HG03066 (cell line): ENCODE data around the gene TOGARAM2.

Source experiments
- ATAC-seq: cut with Tn5 transposase; IDR thresholded peaks from one replicate; pipeline ENCODE4 v1.9.1; 2021; ENCODE audit warnings: low read depth; ENCODE audit not compliant: unreplicated experiment

Gene TOGARAM2

DNA sequence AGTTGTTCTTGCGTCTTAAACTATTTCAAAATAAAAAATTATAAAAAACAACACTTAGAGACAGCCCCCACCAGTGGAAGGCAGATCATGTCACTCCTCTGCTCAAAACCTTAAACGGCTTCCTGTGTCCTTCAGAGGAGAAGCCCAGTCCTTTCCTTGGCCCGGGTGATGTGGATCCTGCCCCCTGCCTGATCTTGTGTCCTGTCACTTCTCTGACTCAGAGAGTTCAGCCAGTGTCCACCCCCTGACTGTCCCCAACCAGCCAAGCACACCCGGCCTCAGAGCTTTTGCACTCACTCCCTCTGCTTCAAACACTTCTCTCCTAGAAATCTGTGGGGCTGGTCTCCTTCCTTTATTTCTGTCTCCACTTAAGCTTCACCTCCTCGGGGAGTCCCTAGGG is 35.4 kb downstream of the TOGARAM2 start:
- ATAC-seq = no peak

DNA sequence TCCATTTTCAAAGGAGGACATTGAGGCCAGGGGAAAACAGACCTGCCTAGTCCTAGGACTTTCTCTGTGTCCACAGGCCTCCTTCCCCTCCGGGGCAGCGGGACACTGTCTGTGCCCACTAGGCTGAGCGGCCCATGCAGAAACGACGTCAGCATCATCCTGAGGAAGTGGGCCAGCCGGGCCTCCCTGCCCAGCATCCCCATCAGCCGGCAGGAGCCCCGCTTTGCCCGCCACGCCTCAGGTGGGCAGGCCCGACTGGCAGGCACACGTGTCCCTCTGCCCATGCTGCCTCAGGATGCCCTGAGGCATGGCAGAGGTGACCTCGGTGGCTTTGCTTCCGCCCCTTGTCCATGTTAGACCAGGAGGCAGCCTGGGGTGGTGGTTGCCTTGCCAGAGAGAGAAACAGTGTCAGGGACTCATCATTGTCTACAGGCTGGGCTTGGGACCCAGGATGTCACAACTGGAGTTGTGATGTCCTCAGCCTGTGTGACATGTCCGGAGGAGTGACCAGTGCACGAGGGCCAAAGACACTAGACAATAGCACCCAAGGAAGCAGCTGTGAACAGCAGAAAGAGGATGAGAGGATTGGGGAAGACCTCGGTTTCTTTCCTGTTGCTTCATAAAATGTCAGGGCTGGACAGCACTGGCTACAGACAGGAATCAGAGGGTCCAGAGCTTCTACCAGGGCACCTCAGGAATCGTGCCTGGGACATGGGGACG is 36.8 kb downstream of the TOGARAM2 start:
- no peak for ATAC-seq

DNA sequence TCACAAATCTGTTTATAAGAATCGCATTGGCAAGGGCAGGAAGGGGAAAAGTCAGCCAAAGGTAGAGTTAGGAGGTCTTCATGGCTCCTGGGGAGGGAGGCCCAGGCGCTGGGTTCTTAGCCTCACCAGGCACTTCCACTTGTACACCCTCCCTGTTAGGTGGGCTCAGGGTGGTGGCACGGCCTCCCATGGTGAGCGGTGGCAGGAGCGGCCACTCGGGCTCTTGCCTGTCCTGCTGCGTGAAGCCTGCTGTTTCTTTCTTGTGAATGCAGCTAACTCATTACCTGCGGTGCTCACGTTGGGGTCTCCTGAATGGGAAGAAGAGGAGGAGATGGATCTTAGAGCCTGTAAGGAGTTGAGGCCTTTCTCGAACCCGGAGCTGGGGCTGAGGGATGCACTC is 40.8 kb downstream of the TOGARAM2 start:
- ATAC-seq = no peak

DNA sequence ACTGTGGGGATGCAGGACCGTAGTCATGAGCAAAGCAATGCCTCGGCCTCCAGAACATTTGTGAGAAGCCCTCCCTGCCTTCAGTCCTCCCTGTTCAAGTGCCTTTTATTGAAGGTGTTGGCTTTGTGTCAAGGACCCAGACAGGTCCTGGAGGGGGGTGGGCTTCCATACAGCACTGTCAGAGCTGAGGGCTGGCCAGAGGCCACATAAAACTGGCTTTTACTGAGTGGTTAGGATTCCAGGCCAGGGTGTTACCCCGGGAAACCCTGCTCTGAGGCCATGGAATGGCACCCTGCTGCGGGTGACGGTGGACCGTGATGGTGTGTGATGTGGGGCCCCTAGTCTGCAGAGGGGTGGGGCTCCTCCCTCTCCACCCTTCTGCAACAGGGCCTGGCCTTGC is 41.6 kb downstream of the TOGARAM2 start:
- no peak for ATAC-seq

DNA sequence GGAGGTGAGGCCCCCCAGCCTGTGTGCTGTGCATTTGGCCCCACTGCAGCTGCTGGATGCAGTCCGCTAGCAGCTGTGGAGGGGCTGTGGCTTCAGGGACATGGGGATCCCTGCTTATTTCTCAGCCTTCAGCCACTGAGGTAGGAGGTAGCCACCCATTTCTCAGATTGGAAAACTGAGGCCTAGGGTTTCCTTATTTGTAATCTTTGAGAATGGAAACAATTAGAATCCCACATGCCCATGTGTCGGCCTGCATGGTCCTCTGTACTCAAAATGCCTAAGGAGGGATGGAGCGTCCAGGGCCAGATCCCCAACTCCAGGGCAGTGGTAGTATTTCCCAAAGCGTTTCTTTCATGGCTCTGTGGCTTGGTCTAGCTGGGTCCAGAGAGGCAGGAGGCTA is 42.1 kb downstream of the TOGARAM2 start:
- no peak for ATAC-seq

DNA sequence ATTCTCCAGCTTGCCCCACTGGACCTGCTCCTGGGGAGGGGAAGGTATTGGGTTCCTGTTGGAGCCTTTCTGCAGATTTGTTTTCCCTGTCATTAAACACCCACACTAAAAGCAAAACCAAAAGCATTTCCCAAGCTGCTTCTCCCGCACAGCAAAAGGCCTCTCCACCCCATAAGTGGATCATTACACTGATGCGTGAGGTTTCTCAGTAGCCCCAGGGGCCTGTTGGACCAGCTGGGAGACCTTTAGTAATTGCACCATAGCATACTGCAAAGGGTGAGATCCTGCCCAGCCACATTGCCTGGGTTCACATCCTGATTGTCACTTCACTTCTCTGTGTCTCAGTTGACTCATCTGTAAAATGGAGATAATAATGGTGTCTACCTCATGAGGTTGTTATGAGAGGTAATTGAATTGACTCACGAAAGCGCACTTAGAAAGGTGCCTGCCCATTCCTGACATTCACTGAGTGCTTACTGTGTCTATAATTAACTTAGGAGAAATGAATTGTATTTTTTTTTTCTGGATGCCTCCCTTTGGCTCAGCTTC is 43.9 kb downstream of the TOGARAM2 start:
- ATAC-seq = no peak

DNA sequence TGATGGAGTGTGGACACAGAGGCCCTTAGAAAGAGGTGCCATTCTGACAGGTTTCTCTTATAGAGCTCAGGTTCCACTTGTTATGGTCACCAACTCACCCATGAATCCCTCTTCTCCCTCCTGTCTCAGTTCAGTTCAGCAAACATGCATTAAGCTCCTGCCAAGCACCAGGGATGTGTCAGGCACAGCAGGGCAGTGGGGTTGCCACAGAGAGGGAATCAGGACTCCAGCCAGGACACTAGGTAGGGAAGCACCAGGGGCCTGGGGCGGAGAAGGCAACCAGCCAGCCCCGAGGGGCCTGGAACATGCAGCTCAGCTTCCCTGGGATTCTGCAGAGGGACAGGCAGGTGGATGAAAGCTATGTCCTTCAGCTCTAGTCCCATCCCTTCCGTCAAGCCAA is 44.6 kb downstream of the TOGARAM2 start:
- ATAC-seq = no peak

DNA sequence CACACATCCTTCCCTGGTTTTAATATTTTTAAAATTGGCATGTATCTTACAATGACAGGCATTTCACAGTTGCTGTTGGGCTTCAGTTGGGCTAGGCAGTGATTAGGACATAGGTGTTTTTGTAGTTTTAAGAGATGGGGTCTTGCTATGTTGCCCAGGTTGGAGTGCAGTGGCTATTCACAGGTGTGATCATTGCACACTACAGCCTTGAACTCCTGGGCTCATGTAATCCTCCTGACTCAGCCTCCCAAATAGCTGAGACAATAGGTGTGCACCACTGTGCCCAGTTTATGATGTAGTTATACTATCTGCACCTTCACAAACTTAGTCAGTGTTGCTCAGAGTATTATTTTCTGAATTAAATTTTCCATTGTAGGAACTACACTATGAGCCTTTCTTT is 49.9 kb downstream of the TOGARAM2 start:
- no peak for ATAC-seq

DNA sequence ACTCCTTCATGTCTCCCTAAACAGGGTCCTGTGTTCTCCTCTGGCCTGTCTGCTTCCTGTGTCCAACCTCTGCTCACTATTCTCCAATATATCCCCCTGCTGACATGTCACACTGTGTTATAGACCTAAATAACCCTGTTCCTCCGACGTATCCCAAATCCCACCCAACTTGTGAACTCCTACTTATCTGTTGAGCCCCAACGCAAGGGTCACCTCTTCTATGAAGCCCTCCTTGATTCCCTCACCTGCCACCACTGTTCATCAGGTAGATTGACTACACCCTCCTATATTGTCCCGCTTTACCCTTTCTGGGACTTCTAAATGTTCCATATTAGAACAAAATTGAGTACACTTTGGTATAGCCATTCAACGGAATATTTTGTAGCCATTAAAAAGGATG is 51.1 kb downstream of the TOGARAM2 start:
- no peak for ATAC-seq

DNA sequence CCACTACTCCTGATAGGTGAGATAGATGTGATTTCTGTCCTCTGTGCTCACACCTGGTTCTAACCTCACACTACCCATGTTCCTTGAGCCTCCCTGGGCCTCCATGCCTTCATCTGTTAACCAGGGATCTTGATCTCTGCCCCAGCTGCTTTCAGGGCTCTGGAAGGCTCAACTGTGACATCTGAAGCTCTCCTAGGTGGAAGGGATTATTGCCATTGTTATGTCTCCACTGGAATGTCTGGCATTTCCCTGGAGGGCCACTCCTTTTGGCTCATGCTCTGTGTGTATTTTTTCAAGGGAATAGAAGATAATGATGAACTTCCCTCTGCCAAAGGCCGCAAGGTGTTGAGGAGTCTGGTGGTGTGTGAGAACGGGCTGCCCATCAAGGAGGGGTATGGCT is 52.1 kb downstream of the TOGARAM2 start:
- ATAC-seq = no peak

DNA sequence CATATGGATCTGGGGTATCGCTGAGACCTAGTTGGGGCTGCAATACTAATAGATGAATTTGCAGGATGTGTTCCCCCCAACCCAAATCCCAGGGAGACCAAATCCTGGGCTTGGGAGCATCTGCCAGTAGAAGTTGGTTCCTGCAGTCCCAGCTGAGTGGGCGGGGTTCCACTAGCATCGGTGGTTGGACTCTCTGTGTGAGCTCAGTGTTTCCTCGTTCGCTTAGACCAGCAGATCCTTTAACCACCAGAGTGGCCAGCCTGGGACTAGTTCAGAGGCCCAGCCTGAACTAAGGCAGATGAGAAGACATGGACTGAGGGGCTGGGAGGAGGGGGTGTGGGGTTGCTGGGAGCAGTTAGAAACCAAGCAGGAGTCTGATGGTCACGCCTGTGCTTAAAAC is 52.6 kb downstream of the TOGARAM2 start:
- ATAC-seq = no peak

DNA sequence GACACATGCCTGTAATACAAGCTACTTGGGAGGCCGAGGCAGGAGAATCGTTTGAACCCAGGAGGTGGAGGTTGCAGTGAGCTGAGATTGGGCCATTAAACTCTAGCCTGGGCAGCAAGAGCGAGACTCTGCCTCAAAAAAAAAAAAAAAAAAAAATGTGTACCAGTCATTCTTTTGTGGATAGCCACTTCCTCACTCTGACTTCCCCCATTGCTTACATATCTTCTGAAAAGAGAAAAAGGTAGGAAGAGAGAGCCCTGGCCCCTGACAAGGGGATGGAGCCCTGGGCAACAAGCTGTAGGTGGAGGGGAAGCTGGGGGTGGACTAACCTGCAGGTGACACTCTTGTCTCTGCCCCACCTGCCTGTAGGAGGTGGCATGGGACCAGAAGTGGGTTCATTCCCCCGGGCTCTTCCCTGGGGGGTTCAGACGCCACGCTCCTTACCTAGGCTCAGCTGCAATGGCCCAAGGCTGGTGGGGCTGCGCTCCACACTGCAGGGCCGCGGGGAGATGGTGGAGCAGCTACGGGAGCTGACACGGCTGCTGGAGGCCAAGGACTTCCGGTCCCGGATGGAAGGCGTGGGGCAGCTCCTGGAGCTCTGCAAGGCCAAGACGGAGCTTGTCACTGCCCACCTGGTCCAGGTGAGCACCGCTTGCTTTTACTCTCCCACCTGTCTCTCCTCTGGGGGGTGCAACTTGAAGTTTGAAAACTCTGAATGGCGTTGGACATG is 54.1 kb downstream of the TOGARAM2 start:
- no peak for ATAC-seq

DNA sequence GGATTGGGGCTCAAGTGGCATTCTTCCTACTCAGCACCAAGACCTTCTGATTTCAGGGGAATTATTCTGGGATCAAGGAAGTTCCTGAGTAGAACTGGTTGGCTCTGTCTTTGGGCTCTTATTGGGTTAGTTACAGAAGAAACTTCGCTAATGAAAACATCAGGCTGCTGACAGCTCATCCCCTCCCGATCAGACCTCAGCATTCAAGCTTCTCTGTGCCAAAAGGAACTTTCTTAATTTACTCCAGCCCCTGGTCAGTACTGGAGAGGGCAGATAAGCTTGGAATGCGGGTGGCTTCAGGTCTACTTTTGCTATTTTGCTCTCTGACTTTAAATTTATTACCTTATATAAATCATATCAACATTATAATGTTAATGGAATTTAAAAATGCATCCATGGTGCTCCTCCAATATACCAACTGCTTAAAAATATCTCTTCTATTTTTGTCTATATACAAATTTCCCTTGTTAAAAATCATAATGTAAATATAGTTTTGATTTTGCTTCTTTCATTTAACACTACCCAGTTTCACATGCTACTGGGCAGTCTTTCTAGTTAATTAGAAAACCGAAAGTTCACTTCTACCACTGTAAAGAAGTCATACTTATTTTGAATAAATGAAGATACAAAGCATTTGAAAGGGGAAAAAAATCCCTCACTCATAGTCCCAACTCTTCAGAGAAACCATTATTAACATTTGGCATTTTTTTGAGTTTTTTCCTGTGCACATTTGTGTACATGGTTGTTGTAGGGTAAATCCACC is 58.8 kb downstream of the TOGARAM2 start:
- no peak for ATAC-seq

DNA sequence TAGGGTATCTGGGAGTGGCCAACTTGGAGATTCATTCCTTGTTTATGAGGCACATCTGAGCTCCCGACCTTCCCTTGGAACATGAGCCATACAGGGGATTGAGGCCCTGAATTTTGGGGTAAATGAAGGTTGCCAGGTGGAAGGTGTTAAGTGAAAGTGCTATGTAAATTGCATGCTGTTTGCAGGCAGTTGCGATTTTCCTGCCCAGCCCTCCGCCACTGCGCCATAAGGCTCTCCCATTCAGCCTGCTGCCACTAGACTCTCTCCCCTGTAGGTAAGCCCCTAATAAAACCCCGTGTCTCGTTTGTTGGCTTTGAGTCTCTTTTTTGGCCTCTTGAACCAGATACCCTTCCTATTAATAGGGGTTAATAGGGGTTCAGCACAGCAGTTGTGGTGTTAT is 59.5 kb downstream of the TOGARAM2 start:
- ATAC-seq = no peak

DNA sequence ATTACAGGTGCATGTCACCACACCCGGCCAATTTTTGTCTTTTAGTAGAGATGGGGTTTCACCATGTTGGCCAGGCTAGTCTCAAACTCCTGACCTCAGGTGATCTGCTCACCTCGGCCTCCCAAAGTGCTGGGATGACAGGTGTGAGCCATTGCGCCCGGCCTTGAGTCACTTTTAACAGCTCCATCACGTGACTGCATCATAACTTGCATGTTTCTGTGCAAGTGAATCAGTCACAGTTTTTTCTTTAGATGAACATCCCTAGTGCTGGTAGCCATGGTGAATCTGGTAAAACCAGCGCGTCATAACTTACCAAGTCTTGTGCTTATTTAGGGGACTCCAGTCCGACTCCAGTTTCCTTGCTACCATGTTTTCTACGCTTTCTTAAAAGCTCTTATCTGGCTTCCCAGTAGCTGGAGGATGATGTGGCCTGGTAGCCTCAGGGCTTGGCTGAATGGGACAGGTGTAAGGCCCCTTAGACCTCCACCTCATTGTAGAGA is 60.1 kb downstream of the TOGARAM2 start:
- ATAC-seq = no peak

DNA sequence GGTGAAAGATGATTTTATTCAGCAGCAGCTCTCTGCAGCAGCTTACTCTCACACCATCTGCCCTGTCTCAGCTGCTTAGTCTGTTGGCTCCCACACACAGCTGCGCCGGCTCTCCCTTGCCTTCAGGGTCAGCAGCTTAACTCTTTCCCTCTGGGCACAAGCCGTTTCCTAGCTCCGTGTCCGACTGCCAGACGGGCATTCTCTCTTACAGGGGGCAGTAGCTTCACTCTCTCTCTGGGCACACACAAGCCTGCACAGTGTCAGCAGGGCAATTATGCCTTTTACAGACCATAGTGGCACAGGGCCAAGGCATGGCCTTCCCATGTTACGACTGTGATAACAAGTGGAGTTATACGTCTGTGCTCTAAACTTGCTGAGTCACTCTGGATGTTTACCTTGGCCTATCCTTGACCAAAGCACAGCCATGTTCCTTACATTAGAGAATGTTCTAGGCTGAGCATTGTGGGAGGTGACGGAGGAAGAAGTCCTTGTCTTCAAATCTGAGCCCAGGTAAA is 61.5 kb downstream of the TOGARAM2 start:
- ATAC-seq = no peak

DNA sequence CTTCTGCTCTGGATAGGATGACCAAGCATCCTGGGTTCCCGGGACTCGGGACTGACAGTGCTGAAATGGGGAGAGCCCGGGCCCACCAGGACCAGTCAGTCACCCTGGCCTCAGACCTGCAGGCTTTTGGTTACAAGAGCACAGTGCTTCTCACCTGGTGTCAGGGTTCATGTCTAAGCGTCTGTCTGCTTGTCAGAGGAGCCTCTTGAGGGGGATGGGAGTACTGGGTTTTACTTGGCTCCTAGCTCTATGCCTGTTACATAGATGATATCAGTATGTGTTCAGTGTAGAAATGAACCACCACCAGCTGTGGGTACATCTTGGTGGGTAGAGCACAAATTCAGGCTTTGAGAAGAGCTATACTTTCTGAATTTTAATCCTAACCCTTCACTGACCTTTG is 63.4 kb downstream of the TOGARAM2 start:
- ATAC-seq = no peak

DNA sequence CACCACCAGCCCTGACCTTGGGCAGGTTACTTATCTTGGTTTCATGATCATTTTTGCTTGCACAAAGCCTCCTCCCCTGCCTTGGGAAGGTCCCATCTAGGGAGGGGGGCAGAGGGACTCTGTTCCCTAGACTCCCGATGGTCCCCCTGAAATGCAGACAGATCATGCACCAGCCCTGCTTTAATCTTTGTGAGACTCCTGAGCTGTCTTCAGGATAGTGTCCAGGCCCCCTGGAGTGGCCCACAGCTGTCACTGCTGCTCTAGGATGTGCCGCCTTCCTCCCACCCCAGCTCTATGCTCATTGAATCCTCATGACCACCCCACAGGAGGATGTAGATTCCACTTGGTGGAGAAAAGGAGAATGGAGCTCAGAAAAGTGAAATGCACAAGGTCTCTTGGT is 65.2 kb downstream of the TOGARAM2 start:
- no peak for ATAC-seq

DNA sequence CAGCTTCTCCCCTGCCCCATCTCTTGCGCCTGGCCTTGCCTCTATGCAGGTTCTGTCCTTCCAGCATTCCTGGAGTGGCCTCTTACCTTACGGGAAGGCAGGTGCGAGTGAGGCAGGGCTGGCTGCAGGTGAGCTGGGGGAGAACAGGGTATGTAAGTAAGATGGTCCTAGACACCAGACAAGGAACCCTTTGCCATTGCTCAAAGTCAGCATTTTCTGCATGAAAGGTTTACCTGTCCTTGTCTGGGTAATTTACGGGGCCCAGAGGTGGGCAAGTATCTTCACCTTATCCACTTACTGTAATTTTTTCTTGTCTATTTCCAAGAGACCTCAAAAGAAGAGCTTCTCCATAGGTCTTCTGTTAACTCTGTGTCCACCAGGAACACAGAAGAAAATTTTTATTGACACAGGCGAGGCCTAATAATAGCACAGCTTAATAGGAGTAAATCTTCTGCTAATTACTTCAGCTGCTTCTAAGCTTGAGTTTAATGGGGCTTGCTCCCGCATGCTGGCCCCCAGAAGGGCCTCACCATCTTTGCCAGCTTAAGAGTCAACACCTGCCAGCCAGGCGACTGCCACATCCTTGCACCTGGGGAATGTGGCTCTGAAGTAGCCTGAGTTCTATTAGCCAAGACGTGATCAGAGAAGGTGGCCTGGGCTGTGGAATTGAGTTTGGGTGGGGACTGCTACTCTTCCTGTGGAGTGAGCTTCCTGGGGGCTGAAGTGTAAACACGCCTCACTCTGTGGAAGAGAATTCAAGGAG is 66.2 kb downstream of the TOGARAM2 start:
- no peak for ATAC-seq

DNA sequence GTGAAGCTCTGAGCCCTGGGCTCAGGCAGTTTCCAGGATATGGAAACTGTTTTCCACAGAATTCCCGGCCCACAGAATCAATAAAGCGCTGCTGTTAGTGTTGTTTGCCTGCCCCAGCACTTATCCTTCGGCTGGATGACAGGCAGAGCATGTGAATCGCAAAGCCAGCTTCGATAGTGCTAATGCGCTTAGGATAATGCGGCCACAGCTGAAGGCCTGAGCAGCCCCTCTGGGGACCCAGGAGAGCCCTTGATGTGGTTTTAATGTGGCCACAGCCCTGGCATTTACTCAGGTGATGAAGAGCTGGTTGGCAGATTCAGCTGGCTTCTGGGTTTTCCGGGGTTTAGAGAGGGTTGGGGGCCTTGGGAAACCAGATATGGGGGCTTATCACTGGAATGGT is 69.5 kb downstream of the TOGARAM2 start:
- ATAC-seq = no peak
